GM12878 (cell line): Measurements from ENCODE around the gene OPRD1. TPM values are rescaled to one million over a fixed set of nuclear protein-coding genes. Genes with fewer than 3 reads are reported as not detected.

Experiments
- ATAC-seq: fragments of 200-7000 bp; cut with Tn5 transposase; 3 replicates; pipeline ENCODE4 v1.9.1; 2020; ENCODE audit warnings: mild to moderate bottlenecking, moderate library complexity
- BruUV-seq: library from RNA; stranded (reverse); fragments of 400-500 nt; replicated peaks from 2 replicates; lab custom pipeline; 2021; lab: Mats Ljungman, UMichigan
- CTCF ChIA-PET: fragments of 300-600 bp; sonication (Branson Sonifier 250); formaldehyde crosslinking; extraction: SDS; loops from one replicate; lab custom pipeline; 2021; ENCODE audit warnings: inconsistent platforms; lab: Yijun Ruan, JAX
- POLR2A ChIA-PET: fragments of 350-600 bp; formaldehyde crosslinking; extraction: SDS; loops from one replicate; lab custom pipeline; 2021; ENCODE audit warnings: inconsistent platforms; lab: Charles Lee
- RAD21 ChIA-PET: fragments of 300-600 bp; sonication (Branson Sonifier 250); formaldehyde crosslinking; loops from one replicate; lab custom pipeline; 2023; ENCODE audit warnings: antibody characterized with exemption; ENCODE audit not compliant: unreplicated experiment; lab: Charles Lee
- SMC1A ChIA-PET: fragments of 300-600 bp; sonication (Branson Sonifier 250); formaldehyde crosslinking; loops from one replicate; lab custom pipeline; 2023; ENCODE audit not compliant: unreplicated experiment, uncharacterized antibody; lab: Charles Lee
- DNase-seq: peaks from one replicate; pipeline ENCODE4 v3.0.0-alpha.2; 2011; ENCODE audit warnings: low read depth, low spot score
- FAIRE-seq: peaks from 3 replicates; lab custom pipeline; 2011; peaks lifted over from hg19 to GRCh38; lab: Jason Lieb, UNC
- H2AFZ ChIP-seq: 2 replicates; pipeline ENCODE4 v1.6.0; 2011; ENCODE audit warnings: low read depth, low read length, control low read depth; ENCODE audit not compliant: control insufficient read depth
- H3K27ac ChIP-seq: 2 replicates; pipeline ENCODE4 v1.5.1; 2011; ENCODE audit warnings: control low read depth; ENCODE audit not compliant: control insufficient read depth, insufficient read depth
- H3K27me3 ChIP-seq, 2 experiments: replicated peaks in 1 of 2; 2 replicates each; pipeline versions ENCODE4 v1.6.0 to v1.6.1; 2011; ENCODE audit warnings: low read length in 1 of 2; ENCODE audit not compliant: control insufficient read depth in 2 of 2, insufficient read depth in 2 of 2
- H3K36me3 ChIP-seq, 2 experiments: 2 replicates each; pipeline ENCODE4 v1.5.1; 2011; ENCODE audit warnings: low read length in 1 of 2; ENCODE audit not compliant: control insufficient read depth in 2 of 2, insufficient read depth in 2 of 2
- H3K4me1 ChIP-seq: 2 replicates; pipeline ENCODE4 v1.6.1; 2011; ENCODE audit warnings: mild to moderate bottlenecking, low read length, moderate library complexity, mixed read lengths; ENCODE audit not compliant: control insufficient read depth, insufficient read depth
- H3K4me2 ChIP-seq: 2 replicates; pipeline ENCODE4 v1.6.0; 2011; ENCODE audit warnings: control low read depth; ENCODE audit not compliant: control insufficient read depth, insufficient read depth
- H3K4me3 ChIP-seq: fragments of 200-600 bp; sonication (generic); 2 replicates; pipeline ENCODE4 v1.5.1; 2016
- H3K79me2 ChIP-seq: 2 replicates; pipeline ENCODE4 v1.6.0; 2011; ENCODE audit warnings: low read length; ENCODE audit not compliant: control insufficient read depth, insufficient read depth
- H3K9ac ChIP-seq: 2 replicates; pipeline ENCODE4 v1.8.0; 2011; ENCODE audit warnings: low read length, control low read depth, mixed read lengths; ENCODE audit not compliant: control insufficient read depth, insufficient read depth
- H3K9me3 ChIP-seq: replicated peaks from 3 replicates; pipeline ENCODE4 v1.5.1; 2011; ENCODE audit warnings: mild to moderate bottlenecking, low read length; ENCODE audit not compliant: control insufficient read depth, insufficient read depth
- H4K20me1 ChIP-seq: 2 replicates; pipeline ENCODE4 v1.6.0; 2011; ENCODE audit not compliant: control insufficient read depth, insufficient read depth
- CTCF ChIP-seq, 3 experiments: IDR thresholded peaks in 2 of 3; conservative IDR thresholded peaks in 1 of 3; 2 replicates each; pipeline ENCODE4 v1.5.1; 2011; ENCODE audit warnings: low read depth in 3 of 3, low read length in 3 of 3, mild to moderate bottlenecking in 3 of 3, control low read depth in 2 of 3, moderate library complexity in 2 of 3, inconsistent platforms in 1 of 3, mixed read lengths in 1 of 3; ENCODE audit not compliant: control insufficient read depth in 2 of 3, insufficient read depth in 1 of 3; ENCODE audit errors: extremely low read depth in 1 of 3
- E2F8 ChIP-seq: fragments of 450-650 bp; IDR thresholded peaks from 2 replicates; pipeline ENCODE4 v1.6.1; 2018; ENCODE audit warnings: mild to moderate bottlenecking, low read depth, moderate library complexity; ENCODE audit not compliant: partially characterized antibody
- E4F1 ChIP-seq: fragments of 450-650 bp; IDR thresholded peaks from 2 replicates; pipeline ENCODE4 v1.6.1; 2018; ENCODE audit warnings: borderline replicate concordance, mild to moderate bottlenecking; ENCODE audit not compliant: partially characterized antibody
- EGR1 ChIP-seq, 2 experiments: IDR thresholded peaks; 1 replicate in 1 of 2; 2 replicates in 1 of 2; pipeline ENCODE4 v1.6.1; 2011 to 2012; ENCODE audit warnings: low read depth in 2 of 2, low read length in 2 of 2, borderline replicate concordance in 1 of 2, mild to moderate bottlenecking in 1 of 2, moderate library complexity in 1 of 2
- EZH2 ChIP-seq: IDR thresholded peaks from 2 replicates; pipeline ENCODE4 v1.6.1; 2012; ENCODE audit warnings: low read depth, mild to moderate bottlenecking, control low read depth, inconsistent platforms, low read length, borderline replicate concordance; ENCODE audit not compliant: control insufficient read depth
- HCFC1 ChIP-seq: fragments of 150-350 bp; IDR thresholded peaks from 2 replicates; pipeline ENCODE4 v1.6.1; 2014; ENCODE audit warnings: low read length
- MAX ChIP-seq: IDR thresholded peaks from 2 replicates; pipeline ENCODE4 v1.6.1; 2012; ENCODE audit warnings: low read depth, low read length, improper control_type of control experiment
- NBN ChIP-seq: fragments of 450-650 bp; IDR thresholded peaks from 2 replicates; pipeline ENCODE4 v1.6.1; 2016
- NFIC ChIP-seq: IDR thresholded peaks from 2 replicates; pipeline ENCODE4 v1.6.1; 2012; ENCODE audit warnings: low read depth, mild to moderate bottlenecking, inconsistent platforms, low read length, moderate library complexity
- NFYA ChIP-seq: IDR thresholded peaks from 2 replicates; pipeline ENCODE4 v1.6.1; 2011; ENCODE audit warnings: low read depth, mild to moderate bottlenecking, low read length, improper control_type of control experiment, borderline replicate concordance
- NR2F1 ChIP-seq: fragments of 450-650 bp; conservative IDR thresholded peaks from 2 replicates; pipeline ENCODE4 v1.6.1; 2017; ENCODE audit warnings: mild to moderate bottlenecking
- PAX5 ChIP-seq: IDR thresholded peaks from 2 replicates; pipeline ENCODE4 v1.6.1; 2011; ENCODE audit warnings: low read depth, low read length, borderline replicate concordance
- POU2F2 ChIP-seq: IDR thresholded peaks from 3 replicates; pipeline ENCODE4 v1.6.1; 2011; ENCODE audit warnings: low read depth, mild to moderate bottlenecking, low read length, borderline replicate concordance
- RELA ChIP-seq: fragments of 450-650 bp; IDR thresholded peaks from 2 replicates; pipeline ENCODE4 v1.8.0; 2014; ENCODE audit warnings: borderline replicate concordance; ENCODE audit not compliant: partially characterized antibody
- SMAD1 ChIP-seq: fragments of 450-650 bp; IDR thresholded peaks from 2 replicates; pipeline ENCODE4 v1.6.1; 2018; ENCODE audit warnings: mild to moderate bottlenecking, low read depth; ENCODE audit not compliant: partially characterized antibody
- SREBF1 ChIP-seq: IDR thresholded peaks from 2 replicates; pipeline ENCODE4 v1.6.1; 2012; ENCODE audit warnings: mild to moderate bottlenecking, low read length
- TAF1 ChIP-seq: IDR thresholded peaks from 2 replicates; pipeline ENCODE4 v1.6.1; 2011; ENCODE audit warnings: mild to moderate bottlenecking, low read depth, low read length, borderline replicate concordance
- TCF7 ChIP-seq: IDR thresholded peaks from 2 replicates; pipeline ENCODE4 v1.6.1; 2014; ENCODE audit warnings: antibody characterized with exemption, borderline replicate concordance
- WGBS: methylation state at CpG from one replicate; pipeline ENCODE4 v1.1.6; 2016; ENCODE audit warnings: low lambda C conversion rate; ENCODE audit not compliant: insufficient replicate concordance, insufficient coverage; ENCODE audit errors: missing lambda C conversion rate; 5-methylcytosine and 5-hydroxymethylcytosine counted together
- in situ Hi-C: fragments of 300-500 bp; cut with MboI; formaldehyde crosslinking; loops from 9 replicates; pipeline ENCODE4 v1.14.3; 2018; ENCODE audit warnings: mixed read lengths
- intact Hi-C: fragments of 100-400 bp; cut with micrococcal nuclease; formaldehyde crosslinking; loops from one replicate; pipeline ENCODE4 v1.14.2; 2022; ENCODE audit not compliant: unreplicated experiment
- polyA plus RNA-seq, 11 experiments: library from polyadenylated mRNA; depleted of rRNA in 4 of 11; unstranded in 6 of 11; stranded (reverse) in 5 of 11; fragments of >200 nt; fragmentation: Nextera tagmentation in 4 of 11; fragmentation: Illumina TruSeq in 1 of 11; extraction: Ambion mirVana in 4 of 11; extraction: Trizol in 1 of 11; gene quantifications; 1 replicate in 1 of 11; 2 replicates in 10 of 11; pipeline versions ENCODE4 v1.2.1 to v1.2.3, GENCODE V29; 2011 to 2016; ENCODE audit warnings: inconsistent platforms in 2 of 11, missing spikeins in 2 of 11, low read depth in 1 of 11
- total RNA-seq, 4 experiments: library from RNA; depleted of rRNA in 3 of 4; stranded (reverse); fragments of >200 nt in 3 of 4; fragmentation: Illumina TruSeq in 1 of 4; extraction: Trizol in 1 of 4; gene quantifications; 2 replicates each; pipeline versions ENCODE4 v1.2.1 to v1.2.3, GENCODE V29; 2013 to 2021

The OPRD1 gene
- total and polyA plus RNA-seq, 10 of the 15 experiments (the other 5 are each of a cell fraction or from before 2014, with no cell fraction given): 0.02 TPM; not detected in 8

- Histone ChIP-seq H4K20me1 (no peaks in the 10 kb centered on the region), H3K4me3 (no peak overlapping the region), H3K27ac (no peak overlapping the region), H3K4me2 (no peak overlapping the region), H2AFZ (no peak overlapping the region), H3K27me3 (no peaks in the 10 kb centered on the region), H3K9me3 (no peaks in the 10 kb centered on the region; the same call in 2 of the 3 replicates), H3K79me2 (no peaks in the 10 kb centered on the region), H3K9ac (no peak overlapping the region), H3K4me1 (no peaks in the 10 kb centered on the region), H3K36me3 (no peaks in the 10 kb centered on the region)
- intact Hi-C loops (no loop called here), in situ Hi-C loops (no loop called here)
- SMC1A ChIA-PET: no interaction called here
- RAD21 ChIA-PET: no interaction called here
- CTCF ChIA-PET: no interaction called here
- POLR2A ChIA-PET: no interaction called here
- 63% methylated on average over 6 of the region's 6 CpGs for whole genome bisulfite sequencing
- FAIRE-seq (no peak), ATAC-seq (no peak), DNase-seq (no peak)
- BruUV-seq: no TSS peak
- TF ChIP-seq HCFC1 (no peak), NR2F1 (no peak), NFIC (no peak), CTCF (IDR thresholded peaks at IDR 0.05 in 2 of 3, conservative IDR thresholded peaks at IDR 0.05 in 1 of 3; ENCODE audit: control insufficient read depth in 2 of 3, extremely low read depth in 1 of 3, insufficient read depth in 1 of 3, low read depth in 3 of 3, low read length in 3 of 3) (no peak), TCF7 (no peak), E4F1 (no peak), SREBF1 (no peak), PAX5 (no peak), NFYA (no peak), RELA (no peak), E2F8 (no peak), SMAD1 (no peak), NBN (no peak), EZH2 (no peak), POU2F2 (no peak), EGR1 (IDR thresholded peaks at IDR 0.05; ENCODE audit: borderline replicate concordance in 1 of 2, low read depth in 2 of 2, low read length in 2 of 2) (no peak), TAF1 (no peak), MAX (no peak)
These were observed 10.5 kb upstream of the OPRD1 start for GRCh38 chr1:28801461-28801860.
